A549 (cell line): ENCODE measurements around the gene MRPS9. TPM values are rescaled to one million over a fixed set of nuclear protein-coding genes. Genes with fewer than 3 reads are reported as not detected.

Experiments
- ATAC-seq, 2 experiments: fragments of 200-7000 bp in 1 of 2; fragments of >200 bp in 1 of 2; cut with Nextera tagmentation in 1 of 2; cut with Tn5 transposase in 1 of 2; 3 replicates each; pipeline versions ENCODE4 v1.8.0 to v1.9.1; 2018 to 2020; ENCODE audit warnings: mild to moderate bottlenecking in 1 of 2, moderate library complexity in 1 of 2
- CTCF ChIA-PET: fragments of 300-600 bp; sonication (Branson Sonifier 250); formaldehyde crosslinking; extraction: SDS; loops from one replicate; lab custom pipeline; 2021; ENCODE audit warnings: antibody characterized with exemption, inconsistent platforms; lab: Yijun Ruan, JAX
- POLR2A ChIA-PET: fragments of 350-600 bp; formaldehyde crosslinking; extraction: SDS; loops from one replicate; lab custom pipeline; 2021; ENCODE audit warnings: antibody characterized with exemption, inconsistent platforms; lab: Yijun Ruan, JAX
- DNase-seq, 2 experiments: peaks; one replicate each; pipeline versions ENCODE4 v3.0.0 to v3.0.0-alpha.2; 2011 to 2016; ENCODE audit warnings: low read depth in 1 of 2, low spot score in 1 of 2
- FAIRE-seq: peaks from 2 replicates; lab custom pipeline; 2011; peaks lifted over from hg19 to GRCh38; lab: Jason Lieb, UNC
- H3K27ac ChIP-seq, 2 experiments: fragments of >200 bp; sonication (Bioruptor Twin); formaldehyde crosslinking; 3 replicates each; pipeline ENCODE4 v1.5.1; 2016 to 2017
- H3K4me1 ChIP-seq: fragments of >200 bp; sonication (Bioruptor Twin); formaldehyde crosslinking; 3 replicates; pipeline ENCODE4 v1.6.1; 2016
- H3K4me2 ChIP-seq: fragments of >200 bp; sonication (Bioruptor Twin); formaldehyde crosslinking; 3 replicates; pipeline ENCODE4 v1.6.1; 2016
- H3K4me3 ChIP-seq: fragments of >200 bp; sonication (Bioruptor Twin); formaldehyde crosslinking; 3 replicates; pipeline ENCODE4 v1.5.1; 2016
- H3K9me3 ChIP-seq: fragments of >200 bp; sonication (Bioruptor Twin); formaldehyde crosslinking; 3 replicates; pipeline ENCODE4 v1.6.1; 2016
- CBX2 ChIP-seq: fragments of 200-600 bp; sonication (generic); IDR thresholded peaks from 2 replicates; pipeline ENCODE4 v1.6.1; 2016; ENCODE audit warnings: low read depth, mild to moderate bottlenecking, borderline replicate concordance
- CEBPB ChIP-seq, 2 experiments: fragments of >200 bp in 1 of 2; sonication (Bioruptor Twin) in 1 of 2; formaldehyde crosslinking in 1 of 2; IDR thresholded peaks; 2 replicates each; pipeline ENCODE4 v1.6.1; 2012 to 2016
- CHD2 ChIP-seq: fragments of 150-350 bp; IDR thresholded peaks from 2 replicates; pipeline ENCODE4 v1.6.1; 2014; ENCODE audit warnings: low read length; ENCODE audit not compliant: partially characterized antibody
- EP300 ChIP-seq, 2 experiments: fragments of >200 bp; sonication (Bioruptor Twin); formaldehyde crosslinking; IDR thresholded peaks; 2 replicates in 1 of 2; 3 replicates in 1 of 2; pipeline ENCODE4 v1.6.1; 2016 to 2017
- HOXB13 ChIP-seq: fragments of 250-450 bp; sonication (Bioruptor Pico); IDR thresholded peaks from 2 replicates; pipeline ENCODE4 v1.5.0; 2020; ENCODE audit warnings: low read depth, mild to moderate bottlenecking, moderate library complexity
- HOXB5 ChIP-seq: fragments of 250-450 bp; sonication (Bioruptor Pico); IDR thresholded peaks from 2 replicates; pipeline ENCODE4 v1.5.0; 2020; ENCODE audit warnings: mild to moderate bottlenecking, moderate library complexity
- JUNB ChIP-seq: fragments of >200 bp; sonication (Bioruptor Twin); formaldehyde crosslinking; IDR thresholded peaks from 2 replicates; pipeline ENCODE4 v1.6.1; 2016
- KDM1A ChIP-seq: fragments of 200-600 bp; sonication (generic); IDR thresholded peaks from 2 replicates; pipeline ENCODE4 v1.6.1; 2016; ENCODE audit warnings: low read depth, mild to moderate bottlenecking
- MAZ ChIP-seq: fragments of 150-350 bp; IDR thresholded peaks from 2 replicates; pipeline ENCODE4 v1.6.1; 2014; ENCODE audit warnings: antibody characterized with exemption, low read depth, low read length, borderline replicate concordance
- MYC ChIP-seq: IDR thresholded peaks from 2 replicates; pipeline ENCODE4 v1.6.1; 2012; ENCODE audit warnings: mild to moderate bottlenecking, inconsistent platforms, low read length, improper control_type of control experiment, borderline replicate concordance
- NFE2L2 ChIP-seq: fragments of 150-350 bp; conservative IDR thresholded peaks from 2 replicates; pipeline ENCODE4 v1.6.1; 2014; ENCODE audit warnings: low read length
- PHF8 ChIP-seq: fragments of 200-600 bp; sonication (generic); IDR thresholded peaks from 2 replicates; pipeline ENCODE4 v1.6.1; 2016; ENCODE audit warnings: low read depth, mild to moderate bottlenecking, antibody characterized with exemption, moderate library complexity, borderline replicate concordance
- REST ChIP-seq: fragments of 200-600 bp; sonication (generic); IDR thresholded peaks from 2 replicates; pipeline ENCODE4 v1.6.1; 2016; ENCODE audit warnings: antibody characterized with exemption, mild to moderate bottlenecking, moderate library complexity
- TFCP2L1 ChIP-seq: fragments of 250-450 bp; sonication (Bioruptor Pico); IDR thresholded peaks from 2 replicates; pipeline ENCODE4 v1.5.0; 2021; ENCODE audit warnings: mild to moderate bottlenecking
- USF2 ChIP-seq: fragments of 450-650 bp; IDR thresholded peaks from 2 replicates; pipeline ENCODE4 v1.6.1; 2014; ENCODE audit warnings: antibody characterized with exemption
- ZC3H11A ChIP-seq: fragments of 450-650 bp; IDR thresholded peaks from 2 replicates; pipeline ENCODE4 v1.6.1; 2014; ENCODE audit warnings: antibody characterized with exemption, mild to moderate bottlenecking
- ZFP36 ChIP-seq: fragments of 450-650 bp; IDR thresholded peaks from 2 replicates; pipeline ENCODE4 v1.6.1; 2014; ENCODE audit warnings: borderline replicate concordance; ENCODE audit not compliant: partially characterized antibody
- ZNF302 ChIP-seq: fragments of 250-450 bp; sonication (Bioruptor Pico); IDR thresholded peaks from 2 replicates; pipeline ENCODE4 v1.9.0; 2021; ENCODE audit warnings: inconsistent platforms, mild to moderate bottlenecking, moderate library complexity
- WGBS: methylation state at CpG from one replicate; pipeline ENCODE4 v1.1.6; 2017; ENCODE audit errors: missing lambda C conversion rate; 5-methylcytosine and 5-hydroxymethylcytosine counted together
- polyA plus RNA-seq, 4 experiments: library from polyadenylated mRNA; depleted of rRNA in 3 of 4; stranded (reverse); fragments of >200 nt; fragmentation: RNase III in 1 of 4; extraction: RNeasy Plus Mini Kit Qiagen cat#74134 plus additional on column Dnase treatment in 1 of 4; gene quantifications; 2 replicates in 3 of 4; 3 replicates in 1 of 4; pipeline ENCODE4 v1.2.3, GENCODE V29; 2011 to 2017
- TF ChIP-seq, protein P1 (sequence below): IDR thresholded peaks from 2 replicates; pipeline ENCODE4 v1.6.1; 2012
- TF ChIP-seq, protein P2 (sequence below): fragments of >200 bp; sonication (Bioruptor Twin); formaldehyde crosslinking; IDR thresholded peaks from 3 replicates; pipeline ENCODE4 v1.6.1; 2016

Gene MRPS9
- polyA plus RNA-seq, 2 of the 4 experiments (the other 2 are of a cell fraction): 42.5 to 54.4 TPM

DNA sequence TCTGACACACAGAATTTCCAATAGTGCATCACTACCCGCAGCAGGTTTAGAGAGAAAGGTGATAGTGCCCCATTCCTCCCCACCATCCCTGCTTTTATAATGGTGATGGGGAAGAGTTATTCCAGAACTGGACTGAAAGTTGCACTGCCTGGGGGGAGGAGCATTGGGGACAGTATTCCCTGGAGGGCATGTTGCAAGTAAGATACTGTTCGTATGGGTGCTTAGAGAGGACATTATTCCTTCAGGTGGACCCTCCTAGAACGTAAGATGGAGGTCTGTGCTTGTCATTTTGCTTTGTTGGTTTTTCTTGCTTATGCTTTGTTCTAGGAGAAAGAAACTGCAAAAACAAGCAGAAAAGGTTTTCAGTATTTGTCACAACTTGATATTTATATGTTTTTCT is 23.7 kb downstream of the MRPS9 start:
- ChIA-PET CTCF (no interaction called here), POLR2A (no interaction called here)
- no peak for TF ChIP-seq HOXB5 (CRISPR knock-in tag)
- no peak for TF ChIP-seq CBX2
- no peak for TF ChIP-seq MYC
- no peak for TF ChIP-seq KDM1A
- no peak for TF ChIP-seq REST
- no peak for TF ChIP-seq ZNF302 (CRISPR knock-in tag)
- TF ChIP-seq, protein P1, sequence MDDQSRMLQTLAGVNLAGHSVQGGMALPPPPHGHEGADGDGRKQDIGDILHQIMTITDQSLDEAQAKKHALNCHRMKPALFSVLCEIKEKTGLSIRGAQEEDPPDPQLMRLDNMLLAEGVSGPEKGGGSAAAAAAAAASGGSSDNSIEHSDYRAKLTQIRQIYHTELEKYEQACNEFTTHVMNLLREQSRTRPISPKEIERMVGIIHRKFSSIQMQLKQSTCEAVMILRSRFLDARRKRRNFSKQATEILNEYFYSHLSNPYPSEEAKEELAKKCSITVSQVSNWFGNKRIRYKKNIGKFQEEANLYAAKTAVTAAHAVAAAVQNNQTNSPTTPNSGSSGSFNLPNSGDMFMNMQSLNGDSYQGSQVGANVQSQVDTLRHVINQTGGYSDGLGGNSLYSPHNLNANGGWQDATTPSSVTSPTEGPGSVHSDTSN: no peak
- TF ChIP-seq NFE2L2: no peak
- TF ChIP-seq CEBPB (IDR thresholded peaks at IDR 0.05): no peak
- TF ChIP-seq JUNB: no peak
- TF ChIP-seq TFCP2L1 (CRISPR knock-in tag): no peak
- no peak for TF ChIP-seq ZC3H11A
- TF ChIP-seq USF2: no peak
- no peak overlapping the region for H3K27ac ChIP-seq
- WGBS: 96% methylated on average over 3 of the region's 3 CpGs
- H3K9me3 ChIP-seq: no peaks in the 10 kb centered on the region
- DNase-seq (no peak), ATAC-seq (no peak), FAIRE-seq (no peak)
- H3K4me2 ChIP-seq: no peak overlapping the region
- H3K4me3 ChIP-seq: no peak overlapping the region
- no peaks in the 10 kb centered on the region for H3K4me1 ChIP-seq

- FAIRE-seq: no peak
- no peak for TF ChIP-seq CHD2
- TF ChIP-seq, protein P2, sequence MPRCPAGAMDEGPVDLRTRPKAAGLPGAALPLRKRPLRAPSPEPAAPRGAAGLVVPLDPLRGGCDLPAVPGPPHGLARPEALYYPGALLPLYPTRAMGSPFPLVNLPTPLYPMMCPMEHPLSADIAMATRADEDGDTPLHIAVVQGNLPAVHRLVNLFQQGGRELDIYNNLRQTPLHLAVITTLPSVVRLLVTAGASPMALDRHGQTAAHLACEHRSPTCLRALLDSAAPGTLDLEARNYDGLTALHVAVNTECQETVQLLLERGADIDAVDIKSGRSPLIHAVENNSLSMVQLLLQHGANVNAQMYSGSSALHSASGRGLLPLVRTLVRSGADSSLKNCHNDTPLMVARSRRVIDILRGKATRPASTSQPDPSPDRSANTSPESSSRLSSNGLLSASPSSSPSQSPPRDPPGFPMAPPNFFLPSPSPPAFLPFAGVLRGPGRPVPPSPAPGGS: no peak
- TF ChIP-seq JUNB: no peak
- no peak for TF ChIP-seq ZC3H11A
- TF ChIP-seq ZFP36: no peak
- TF ChIP-seq TFCP2L1 (CRISPR knock-in tag): no peak
- TF ChIP-seq MAZ: no peak
- no peak for TF ChIP-seq EP300 (IDR thresholded peaks at IDR 0.05)
- no peak for TF ChIP-seq NFE2L2
- TF ChIP-seq PHF8: no peak
- TF ChIP-seq KDM1A: no peak
- TF ChIP-seq HOXB13: no peak
- Histone ChIP-seq H3K4me1 (no peaks in the 10 kb centered on the region), H3K4me2 (no peak overlapping the region), H3K9me3 (no peaks in the 10 kb centered on the region), H3K27ac (no peak overlapping the region), H3K4me3 (no peak overlapping the region)
- no peak for DNase-seq
- no peak for ATAC-seq
- POLR2A ChIA-PET: no interaction called here
- WGBS: 91% methylated on average over 5 of the region's 5 CpGs
- CTCF ChIA-PET: no interaction called here
Measured at GRCh38 chr2:105062158-105062557, 24.3 kb downstream of the MRPS9 start.
